ENCODE results near the gene TAS2R13.

The TAS2R13 gene

GRCh38 chr12:10863512-10864218 lies 45.7 kb downstream of the TAS2R13 start:
- DNase-seq: no peak

GRCh38 chr12:10861366-10861765 lies 48.0 kb downstream of the TAS2R13 start:
- DNase-seq: no peak

All from stimulated activated CD4-positive, alpha-beta T cell treated with anti-CD3 and anti-CD28 coated beads, Interleukin-4, amount 100 ng/mL, for 4 hours (primary cell).